Measurements from ENCODE around the gene HTN1. TPM values are rescaled to one million over a fixed set of nuclear protein-coding genes. Genes with fewer than 3 reads are reported as not detected.
"Not testable (repeated sequence)": the region's sequence is repeated elsewhere in the genome, so short reads cannot be mapped to it uniquely, and the experiment has no call there.

Gene HTN1
- total RNA-seq = not detected
- long read RNA-seq = 0 reads

GRCh38 chr4:70050138-70050537 lies at the start of gene HTN1:
HTN1 (plus strand) TSS chr4:70050438; CDS start chr4:70053077, 2,639 bp downstream.
- H3K27ac ChIP-seq; H3K4me1 ChIP-seq; H3K27me3 ChIP-seq (ENCODE audit: low read depth); ATAC-seq; H3K36me3 ChIP-seq; DNase-seq; H3K4me3 ChIP-seq; H3K9me3 ChIP-seq; intact Hi-C loops (cut with DNase I): not testable (repeated sequence)

- DNase-seq (no peak), ATAC-seq (no peak)
- H3K36me3 ChIP-seq = no peaks in the 10 kb centered on the region
- no peak overlapping the region for H3K27ac ChIP-seq
- TF ChIP-seq CTCF (IDR thresholded peaks at IDR 0.05) = no peak
- no peak overlapping the region for H3K4me3 ChIP-seq
- no peaks in the 10 kb centered on the region for H3K9me3 ChIP-seq
- intact Hi-C loops (cut with DNase I) = no loop called here
- H3K27me3 ChIP-seq (ENCODE audit: low read depth) = no peaks in the 10 kb centered on the region
- H3K4me1 ChIP-seq = no peaks in the 10 kb centered on the region
Measured at GRCh38 chr4:70000711-70001110, 49.5 kb upstream of the HTN1 start.

GRCh38 chr4:70002507-70002906 lies 47.7 kb upstream of the HTN1 start:
- Histone ChIP-seq H3K36me3 (no peaks in the 10 kb centered on the region), H3K9me3 (no peaks in the 10 kb centered on the region), H3K27me3 (ENCODE audit: low read depth) (no peaks in the 10 kb centered on the region), H3K27ac (no peak overlapping the region), H3K4me1 (no peaks in the 10 kb centered on the region), H3K4me3 (no peak overlapping the region)
- ATAC-seq (no peak), DNase-seq (no peak)
- TF ChIP-seq CTCF (IDR thresholded peaks at IDR 0.05) = no peak
- intact Hi-C loops (cut with DNase I) = no loop called here

- Histone ChIP-seq H3K4me3 (no peak overlapping the region), H3K9me3 (no peaks in the 10 kb centered on the region), H3K27ac (no peak overlapping the region), H3K27me3 (ENCODE audit: low read depth) (no peaks in the 10 kb centered on the region), H3K36me3 (no peaks in the 10 kb centered on the region), H3K4me1 (no peaks in the 10 kb centered on the region)
- no peak for DNase-seq
- TF ChIP-seq CTCF (IDR thresholded peaks at IDR 0.05) = no peak
- intact Hi-C loops (cut with DNase I) = no loop called here
- no peak for ATAC-seq
Measured at GRCh38 chr4:70008771-70009170, 41.5 kb upstream of the HTN1 start.

- H3K9me3 ChIP-seq; ATAC-seq; H3K4me1 ChIP-seq; DNase-seq; H3K4me3 ChIP-seq; H3K36me3 ChIP-seq; H3K27ac ChIP-seq; intact Hi-C loops (cut with DNase I); H3K27me3 ChIP-seq (ENCODE audit: low read depth): not testable (repeated sequence)
Measured at GRCh38 chr4:70019006-70019405, 31.2 kb upstream of the HTN1 start.

- DNase-seq (no peak), ATAC-seq (no peak)
- TF ChIP-seq CTCF (IDR thresholded peaks at IDR 0.05) = no peak
- Histone ChIP-seq H3K27ac (no peak overlapping the region), H3K36me3 (no peaks in the 10 kb centered on the region), H3K4me1 (no peaks in the 10 kb centered on the region), H3K4me3 (no peak overlapping the region), H3K9me3 (no peaks in the 10 kb centered on the region), H3K27me3 (ENCODE audit: low read depth) (no peaks in the 10 kb centered on the region)
- intact Hi-C loops (cut with DNase I) = no loop called here
Measured at GRCh38 chr4:70023218-70023617, 27.0 kb upstream of the HTN1 start.

- intact Hi-C loops (cut with DNase I) = no loop called here
- Histone ChIP-seq H3K9me3 (no peaks in the 10 kb centered on the region), H3K4me3 (no peak overlapping the region), H3K27me3 (ENCODE audit: low read depth) (no peaks in the 10 kb centered on the region), H3K27ac (no peak overlapping the region), H3K36me3 (no peaks in the 10 kb centered on the region), H3K4me1 (no peaks in the 10 kb centered on the region)
- TF ChIP-seq CTCF (IDR thresholded peaks at IDR 0.05) = no peak
- no peak for DNase-seq
- no peak for ATAC-seq
Measured at GRCh38 chr4:70027011-70027410, 23.2 kb upstream of the HTN1 start.

- H3K4me1 ChIP-seq; H3K27me3 ChIP-seq (ENCODE audit: low read depth); intact Hi-C loops (cut with DNase I); H3K4me3 ChIP-seq; ATAC-seq; DNase-seq; H3K27ac ChIP-seq; H3K36me3 ChIP-seq; H3K9me3 ChIP-seq: not testable (repeated sequence)
Measured at GRCh38 chr4:70028159-70028558, 22.1 kb upstream of the HTN1 start, which contains the start of gene HTN3. HTN3 (plus strand) TSS chr4:70028459; CDS start chr4:70030741, 2,282 bp downstream.

- H3K27ac ChIP-seq; H3K9me3 ChIP-seq; intact Hi-C loops (cut with DNase I); DNase-seq; H3K36me3 ChIP-seq; H3K4me1 ChIP-seq; H3K4me3 ChIP-seq; ATAC-seq; H3K27me3 ChIP-seq (ENCODE audit: low read depth): not testable (repeated sequence)
Measured at GRCh38 chr4:70037559-70037958, 12.7 kb upstream of the HTN1 start.
